Measurements from ENCODE around the gene AGL. TPM values are rescaled to one million over a fixed set of nuclear protein-coding genes. Genes with fewer than 3 reads are reported as not detected.
A peak's percentile ranks its signal among the peaks of the same experiment; 100 is the strongest.
"Not testable (repeated sequence)": the region's sequence is repeated elsewhere in the genome, so short reads cannot be mapped to it uniquely, and the experiment has no call there.

The AGL gene
- total RNA-seq (2014; rRNA removed; shearing (Covaris generic)) = 9.8 and 11.4 TPM in 2 replicates

DNA sequence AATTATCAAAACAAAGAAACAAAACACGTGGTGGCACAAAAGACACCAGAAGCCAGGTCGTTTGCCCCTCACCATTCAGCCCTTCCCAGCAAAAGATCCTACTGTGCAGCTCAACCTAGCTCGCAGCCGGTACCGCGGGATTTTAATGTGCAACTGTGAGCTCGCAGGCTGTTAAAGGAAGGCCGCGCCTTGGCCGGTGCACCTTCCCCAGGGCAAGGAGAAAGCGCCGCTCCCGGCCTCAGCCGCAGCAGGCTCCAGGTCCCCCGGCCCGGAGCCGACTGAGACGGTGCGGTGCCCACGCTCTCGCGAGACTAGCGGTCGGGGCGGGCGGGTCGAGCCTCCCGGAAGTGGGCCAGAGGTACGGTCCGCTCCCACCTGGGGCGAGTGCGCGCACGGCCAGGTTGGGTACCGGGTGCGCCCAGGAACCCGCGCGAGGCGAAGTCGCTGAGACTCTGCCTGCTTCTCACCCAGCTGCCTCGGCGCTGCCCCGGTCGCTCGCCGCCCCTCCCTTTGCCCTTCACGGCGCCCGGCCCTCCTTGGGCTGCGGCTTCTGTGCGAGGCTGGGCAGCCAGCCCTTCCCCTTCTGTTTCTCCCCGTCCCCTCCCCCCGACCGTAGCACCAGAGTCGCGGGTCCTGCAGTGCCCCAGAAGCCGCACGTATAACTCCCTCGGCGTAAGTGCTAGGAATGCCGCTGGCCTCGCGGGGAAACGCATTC is at the start of gene AGL:
AGL (plus strand) TSS at position 618 of the 715 bp plus-strand sequence. CDS start 682 bp downstream, outside the sequence.
- Histone ChIP-seq H3K4me1 (peaks cover 5% of the 10 kb centered on the region; the same call in 1 of the 2 replicates), H3K27me3 (no peaks in the 10 kb centered on the region), H3K36me3 (no peaks in the 10 kb centered on the region), H3K9me3 (replicated peaks) (no peaks in the 10 kb centered on the region), H3K27ac (peak within 1 kb of the TSS; percentile 62), H3K4me3 (peak within 1 kb of the TSS; percentile 80)
- peak; percentile 88 for DNase-seq

GRCh38 chr1:99801584-99801983 is 48.6 kb upstream of the AGL start:
- H3K4me1 ChIP-seq = peaks cover 13% of the 10 kb centered on the region
- no peaks in the 10 kb centered on the region for H3K27me3 ChIP-seq
- H3K36me3 ChIP-seq = peaks cover 2% of the 10 kb centered on the region; the same call in 1 of the 2 replicates
- no peak for DNase-seq
- no peaks in the 10 kb centered on the region; the same call in 1 of the 2 replicates for H3K9me3 ChIP-seq (replicated peaks)
- H3K27ac ChIP-seq = no peak overlapping the region
- no peak overlapping the region for H3K4me3 ChIP-seq

GRCh38 chr1:99806882-99807281 is 43.3 kb upstream of the AGL start:
- no peak for DNase-seq
- no peaks in the 10 kb centered on the region for H3K27me3 ChIP-seq

DNA sequence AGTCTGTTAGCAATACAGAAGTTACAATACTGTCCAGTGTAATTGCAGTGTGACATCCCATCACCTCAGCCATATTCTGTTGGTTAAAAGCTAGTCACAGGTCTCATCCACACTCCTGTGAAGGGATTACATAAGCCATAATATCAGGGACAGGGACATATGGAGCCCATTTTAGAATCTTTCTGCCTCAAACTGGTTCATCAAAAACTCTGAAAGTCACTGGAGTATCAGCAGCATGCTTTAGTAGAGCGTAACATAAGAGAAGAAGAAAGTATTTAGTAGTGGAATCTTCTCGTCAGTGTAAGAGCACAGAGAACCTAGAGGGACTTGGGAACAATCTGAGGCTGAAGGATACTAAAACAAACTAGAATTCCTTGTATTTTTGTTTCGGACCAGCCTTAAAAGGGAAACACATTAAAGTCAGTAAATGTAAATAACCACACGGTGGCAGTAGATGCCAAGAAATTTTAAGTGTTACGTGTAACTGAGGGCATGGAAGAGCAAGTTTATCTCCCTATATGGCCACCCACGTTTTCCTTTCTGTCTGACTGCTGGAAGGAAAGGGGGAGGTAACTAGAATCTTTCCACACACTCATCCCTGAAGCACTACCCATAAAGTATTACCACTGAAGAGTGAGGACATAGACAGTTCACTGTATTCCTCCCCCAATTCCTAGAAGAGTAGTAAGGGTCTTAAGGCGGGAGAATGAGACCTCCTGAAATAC is 41.6 kb upstream of the AGL start:
- peak; percentile 75 to 95 for DNase-seq
- H3K27me3 ChIP-seq = no peaks in the 10 kb centered on the region
- no peak overlapping the region for H3K27ac ChIP-seq
- H3K4me3 ChIP-seq = peak overlapping the region; percentile 27
- no peaks in the 10 kb centered on the region; the same call in 1 of the 2 replicates for H3K9me3 ChIP-seq (replicated peaks)
- H3K4me1 ChIP-seq = peaks cover 18% of the 10 kb centered on the region
- H3K36me3 ChIP-seq = no peaks in the 10 kb centered on the region

More at GRCh38 chr1:99806882-99807281, 43.3 kb upstream of the AGL start:
- H3K4me3 ChIP-seq = no peak overlapping the region
- no peaks in the 10 kb centered on the region for H3K36me3 ChIP-seq
- H3K27ac ChIP-seq = peak overlapping the region; percentile 79
- H3K4me1 ChIP-seq = peaks cover 18% of the 10 kb centered on the region
- H3K9me3 ChIP-seq (replicated peaks) = no peaks in the 10 kb centered on the region; the same call in 1 of the 2 replicates

- no peaks in the 10 kb centered on the region for H3K27me3 ChIP-seq
- no peaks in the 10 kb centered on the region; the same call in 1 of the 2 replicates for H3K9me3 ChIP-seq (replicated peaks)
- no peak overlapping the region for H3K4me3 ChIP-seq
- H3K36me3 ChIP-seq = no peaks in the 10 kb centered on the region
- DNase-seq = no peak
- no peak overlapping the region for H3K27ac ChIP-seq
- peaks cover 10% of the 10 kb centered on the region for H3K4me1 ChIP-seq
Measured at GRCh38 chr1:99811075-99811474, 39.1 kb upstream of the AGL start.

GRCh38 chr1:99811747-99812146 is 38.4 kb upstream of the AGL start:
- Histone ChIP-seq H3K27me3 (no peaks in the 10 kb centered on the region), H3K36me3 (no peaks in the 10 kb centered on the region), H3K4me1 (peaks cover 4% of the 10 kb centered on the region), H3K27ac (no peak overlapping the region), H3K9me3 (replicated peaks) (no peaks in the 10 kb centered on the region; the same call in 1 of the 2 replicates), H3K4me3 (no peak overlapping the region)
- DNase-seq = no peak

DNA sequence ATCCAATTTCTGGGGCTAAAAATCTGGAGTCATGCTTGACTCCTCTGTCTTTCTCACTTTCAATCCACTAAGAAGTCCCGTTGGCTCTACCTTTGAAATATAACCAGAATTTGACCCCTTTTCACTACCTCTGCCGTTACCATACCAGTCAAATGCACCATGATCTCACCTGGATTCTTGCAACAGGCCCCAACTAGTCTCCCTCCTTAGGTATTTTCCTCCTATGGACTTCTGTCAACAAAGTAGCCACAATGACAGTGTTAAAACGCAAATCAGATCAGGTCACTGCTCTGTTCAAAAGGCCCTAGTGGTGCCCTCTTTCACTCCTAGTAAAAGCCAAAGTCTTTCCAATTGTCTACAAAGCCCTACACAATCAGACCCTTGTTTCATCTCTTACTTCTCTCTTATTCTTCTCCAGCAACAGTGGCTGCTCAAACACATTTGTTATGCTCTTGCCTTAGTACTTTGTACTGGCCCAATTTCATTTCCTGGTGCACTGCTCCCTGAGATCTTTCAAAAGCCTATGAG is 35.7 kb upstream of the AGL start:
- Histone ChIP-seq H3K27me3 (no peaks in the 10 kb centered on the region), H3K4me1 (no peaks in the 10 kb centered on the region), H3K4me3 (no peak overlapping the region), H3K27ac (no peak overlapping the region), H3K9me3 (replicated peaks) (no peaks in the 10 kb centered on the region), H3K36me3 (no peaks in the 10 kb centered on the region)
- DNase-seq = no peak

- no peak overlapping the region for H3K27ac ChIP-seq
- DNase-seq = no peak
- H3K27me3 ChIP-seq = no peaks in the 10 kb centered on the region
- H3K4me1 ChIP-seq = no peaks in the 10 kb centered on the region
- no peaks in the 10 kb centered on the region for H3K36me3 ChIP-seq
- no peak overlapping the region for H3K4me3 ChIP-seq
- H3K9me3 ChIP-seq (replicated peaks) = no peaks in the 10 kb centered on the region
Measured at GRCh38 chr1:99816656-99817055, 33.5 kb upstream of the AGL start.

GRCh38 chr1:99818063-99818699 is 32.0 kb upstream of the AGL start:
- Histone ChIP-seq H3K27ac (no peak overlapping the region), H3K9me3 (replicated peaks) (no peaks in the 10 kb centered on the region), H3K36me3 (no peaks in the 10 kb centered on the region), H3K4me3 (no peak overlapping the region), H3K27me3 (no peaks in the 10 kb centered on the region), H3K4me1 (no peaks in the 10 kb centered on the region)
- DNase-seq = no peak

DNA sequence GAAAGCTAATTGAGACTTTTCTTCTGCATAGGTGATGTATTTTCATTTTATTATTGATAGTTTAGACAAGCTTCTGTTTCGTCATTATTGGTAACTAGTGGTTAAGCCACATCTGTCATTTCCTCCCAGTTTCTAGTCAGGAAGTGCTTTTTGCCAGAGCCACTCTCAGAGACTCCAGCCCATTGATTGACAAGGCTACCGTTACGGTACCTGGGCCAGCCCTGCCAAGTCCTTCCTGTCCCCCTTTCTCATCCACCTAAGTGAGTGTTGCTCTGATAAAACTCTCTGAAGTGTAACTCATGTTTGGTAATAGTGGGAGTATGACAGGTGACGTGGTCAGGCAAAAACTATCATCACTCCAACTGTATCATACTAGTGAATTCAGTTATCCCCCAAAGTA is 29.6 kb upstream of the AGL start:
- DNase-seq = no peak
- Histone ChIP-seq H3K36me3 (no peaks in the 10 kb centered on the region), H3K4me1 (no peaks in the 10 kb centered on the region), H3K4me3 (no peak overlapping the region), H3K9me3 (replicated peaks) (no peaks in the 10 kb centered on the region), H3K27ac (no peak overlapping the region), H3K27me3 (no peaks in the 10 kb centered on the region)

- no peak for DNase-seq
Measured at GRCh38 chr1:99825098-99825497, 25.1 kb upstream of the AGL start.

GRCh38 chr1:99825702-99826101 is 24.5 kb upstream of the AGL start:
- Histone ChIP-seq H3K9me3 (replicated peaks) (no peaks in the 10 kb centered on the region), H3K27me3 (no peaks in the 10 kb centered on the region), H3K4me3 (no peak overlapping the region), H3K27ac (no peak overlapping the region), H3K4me1 (no peaks in the 10 kb centered on the region), H3K36me3 (no peaks in the 10 kb centered on the region)
- DNase-seq = no peak

More at GRCh38 chr1:99825098-99825497, 25.1 kb upstream of the AGL start:
- Histone ChIP-seq H3K4me3 (no peak overlapping the region), H3K27ac (no peak overlapping the region), H3K27me3 (no peaks in the 10 kb centered on the region), H3K36me3 (no peaks in the 10 kb centered on the region), H3K4me1 (no peaks in the 10 kb centered on the region), H3K9me3 (replicated peaks) (no peaks in the 10 kb centered on the region)

GRCh38 chr1:99827970-99828369 is 22.2 kb upstream of the AGL start:
- H3K36me3 ChIP-seq = no peaks in the 10 kb centered on the region
- no peaks in the 10 kb centered on the region for H3K27me3 ChIP-seq
- no peak for DNase-seq
- no peaks in the 10 kb centered on the region for H3K4me1 ChIP-seq
- H3K9me3 ChIP-seq (replicated peaks) = no peaks in the 10 kb centered on the region; the same call in 1 of the 2 replicates
- no peak overlapping the region for H3K4me3 ChIP-seq
- H3K27ac ChIP-seq = no peak overlapping the region

DNA sequence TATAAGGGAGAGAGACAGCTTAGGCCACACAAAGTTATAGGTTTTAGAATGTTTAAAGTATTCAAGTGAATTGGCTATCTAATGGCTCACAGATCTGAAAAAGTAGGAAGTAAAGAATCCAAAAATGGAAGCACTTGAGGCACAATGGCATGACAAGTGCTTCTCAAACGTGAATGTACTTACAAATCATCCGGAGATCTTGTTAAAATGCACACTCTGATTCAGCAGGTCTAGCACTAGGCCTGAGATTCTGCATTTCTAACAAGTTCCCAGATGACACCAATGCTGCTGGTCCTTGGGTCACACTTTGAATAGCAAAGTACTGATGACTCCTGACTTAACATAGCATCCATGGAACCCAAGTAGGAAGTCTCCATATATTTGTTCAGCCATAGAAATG is 20.9 kb upstream of the AGL start:
- Histone ChIP-seq H3K36me3 (no peaks in the 10 kb centered on the region), H3K9me3 (replicated peaks) (no peaks in the 10 kb centered on the region; the same call in 1 of the 2 replicates), H3K27me3 (no peaks in the 10 kb centered on the region), H3K4me1 (no peaks in the 10 kb centered on the region), H3K4me3 (no peak overlapping the region), H3K27ac (no peak overlapping the region)
- DNase-seq = no peak

DNA sequence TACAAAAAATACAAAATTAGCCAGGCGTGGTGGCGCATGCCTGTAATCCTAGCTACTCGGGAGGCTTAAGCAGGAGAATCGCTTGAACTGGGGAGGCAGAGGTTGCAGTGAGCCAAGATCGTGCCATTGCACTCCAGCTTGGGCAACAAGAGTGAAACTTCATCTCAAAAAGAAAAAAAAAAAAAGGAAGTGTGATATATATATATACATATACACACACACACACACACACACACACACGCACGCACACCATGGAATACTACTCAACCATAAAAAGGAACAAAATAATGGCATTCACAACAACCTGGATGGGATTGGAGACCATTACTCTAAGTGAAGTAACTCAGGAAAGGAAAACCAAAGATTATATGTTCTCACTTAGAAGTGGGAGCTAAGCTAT is 16.2 kb upstream of the AGL start:
- DNase-seq; H3K27me3 ChIP-seq; H3K4me3 ChIP-seq; H3K9me3 ChIP-seq (replicated peaks); H3K36me3 ChIP-seq; H3K27ac ChIP-seq: not testable (repeated sequence)
- peaks cover 10% of the 10 kb centered on the region for H3K4me1 ChIP-seq

Data from SJCRH30 (cell line).